NCI-H146 (cell line): ENCODE results near the gene MEGF8.
A peak's percentile ranks its signal among the peaks of the same experiment; 100 is the strongest.

Experiments
- DNase-seq: peaks from one replicate; lab custom pipeline; 2025; lab: John Stamatoyannopoulos, UW

Gene MEGF8

GRCh38 chr19:42355896-42356295 lies 30.5 kb downstream of the MEGF8 start:
- DNase-seq: no peak

GRCh38 chr19:42356686-42357085 lies 31.3 kb downstream of the MEGF8 start:
- DNase-seq: no peak

DNA sequence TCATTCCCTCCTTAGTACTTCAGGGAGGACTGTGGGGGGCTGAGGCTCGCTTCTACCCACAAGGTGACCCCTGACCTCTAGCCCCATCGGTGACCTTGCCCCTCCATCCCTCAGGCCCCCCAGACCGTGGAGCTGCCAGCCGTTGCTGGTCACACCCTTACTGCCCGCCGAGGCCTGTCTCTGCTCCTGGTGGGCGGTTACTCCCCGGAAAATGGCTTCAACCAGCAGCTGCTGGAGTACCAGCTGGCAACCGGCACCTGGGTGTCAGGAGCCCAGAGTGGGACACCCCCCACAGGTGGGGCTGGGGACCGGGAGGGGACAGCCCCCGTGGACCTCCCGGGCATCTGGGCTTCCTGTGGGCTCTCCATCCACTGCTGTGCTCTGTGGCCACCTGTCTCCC lies 31.9 kb downstream of the MEGF8 start:
- no peak for DNase-seq

DNA sequence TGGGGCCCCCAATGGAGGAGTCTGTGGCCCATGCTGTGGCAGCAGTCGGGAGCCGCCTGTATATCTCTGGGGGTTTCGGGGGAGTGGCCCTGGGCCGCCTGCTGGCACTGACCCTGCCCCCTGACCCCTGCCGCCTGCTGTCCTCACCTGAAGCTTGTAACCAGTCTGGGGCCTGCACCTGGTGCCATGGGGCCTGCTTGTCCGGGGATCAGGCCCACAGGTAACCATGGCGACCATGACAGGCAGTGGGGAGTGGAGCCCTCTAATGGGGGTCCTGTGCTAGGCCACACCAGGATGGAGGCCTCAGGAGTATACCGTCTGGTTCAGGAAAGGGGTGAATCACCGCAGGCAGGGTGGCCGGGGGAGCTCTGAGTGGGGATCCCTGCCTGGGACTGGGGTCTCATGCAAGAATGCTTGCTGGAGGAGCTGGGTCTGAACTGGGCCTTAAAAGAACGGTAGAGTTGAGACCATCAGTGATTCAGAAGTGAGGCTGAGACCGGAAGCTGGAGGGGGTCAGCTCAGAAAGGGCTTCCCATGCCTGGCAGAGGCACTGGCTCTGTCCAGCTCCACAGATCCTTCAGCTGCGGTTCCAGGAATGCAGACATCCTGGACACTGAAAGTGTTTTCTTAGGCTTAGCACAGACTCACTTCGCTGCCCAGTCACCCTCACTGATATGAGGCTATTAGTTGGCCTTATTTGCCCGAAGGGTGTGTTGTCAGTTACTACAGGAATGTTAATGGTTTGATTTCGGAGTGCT lies 35.5 kb downstream of the MEGF8 start:
- no peak for DNase-seq

DNA sequence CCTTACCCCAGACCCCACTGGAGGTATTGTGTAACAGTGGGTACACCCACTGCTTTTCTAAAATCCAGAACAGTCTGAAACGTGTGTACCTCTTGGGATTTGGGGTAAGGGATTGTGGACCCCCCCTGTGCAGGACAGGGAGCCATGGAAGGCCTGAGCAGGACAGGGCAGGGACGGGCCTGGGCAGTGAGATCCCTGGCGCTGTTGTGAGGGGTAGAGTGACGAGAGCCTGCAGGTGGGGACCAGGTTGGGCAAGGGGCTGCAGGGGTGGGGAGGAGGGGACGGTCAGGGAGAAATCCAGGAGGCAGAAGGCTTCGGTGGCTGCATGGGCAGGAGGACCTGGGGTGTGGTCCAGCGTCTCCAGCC lies 36.1 kb downstream of the MEGF8 start:
- no peak for DNase-seq

GRCh38 chr19:42362342-42362741 lies 36.9 kb downstream of the MEGF8 start:
- no peak for DNase-seq

GRCh38 chr19:42362891-42363440 lies 37.5 kb downstream of the MEGF8 start:
- DNase-seq: no peak

DNA sequence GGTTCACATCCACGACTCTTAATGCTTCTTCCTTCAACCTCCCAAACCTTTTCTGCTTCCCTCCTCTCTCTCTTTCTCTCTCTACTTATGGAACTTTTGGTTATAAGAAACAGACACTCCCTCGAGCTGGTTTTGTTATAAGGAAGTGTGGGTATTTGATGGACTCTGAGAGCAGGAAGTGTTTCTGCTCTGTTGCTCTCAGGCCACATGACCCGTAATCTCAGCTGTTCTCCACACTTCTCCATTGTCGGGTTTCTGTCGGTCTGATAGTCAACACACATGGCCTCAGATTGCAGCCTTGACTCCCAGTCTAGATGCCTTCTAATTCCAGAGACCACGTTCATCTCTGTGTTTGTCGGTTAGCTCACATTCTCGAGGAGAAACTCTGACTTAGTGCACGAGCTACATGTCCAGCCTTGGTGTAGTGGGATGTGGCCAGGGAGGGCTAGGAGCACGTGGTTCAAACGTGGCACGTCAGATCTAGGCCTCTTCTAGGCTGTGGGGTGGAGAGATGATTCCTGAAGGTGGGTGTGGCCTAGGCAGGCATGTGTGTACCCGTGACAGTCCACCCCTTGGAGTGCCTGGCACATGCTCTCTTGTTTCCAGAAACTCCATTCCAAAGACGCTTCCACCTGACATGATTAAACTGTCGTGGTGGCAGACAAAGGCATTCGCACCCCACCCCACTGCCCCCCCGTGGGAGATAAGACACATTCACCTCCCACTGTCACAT lies 38.3 kb downstream of the MEGF8 start:
- DNase-seq: no peak

GRCh38 chr19:42366673-42367072 lies 41.2 kb downstream of the MEGF8 start:
- no peak for DNase-seq

DNA sequence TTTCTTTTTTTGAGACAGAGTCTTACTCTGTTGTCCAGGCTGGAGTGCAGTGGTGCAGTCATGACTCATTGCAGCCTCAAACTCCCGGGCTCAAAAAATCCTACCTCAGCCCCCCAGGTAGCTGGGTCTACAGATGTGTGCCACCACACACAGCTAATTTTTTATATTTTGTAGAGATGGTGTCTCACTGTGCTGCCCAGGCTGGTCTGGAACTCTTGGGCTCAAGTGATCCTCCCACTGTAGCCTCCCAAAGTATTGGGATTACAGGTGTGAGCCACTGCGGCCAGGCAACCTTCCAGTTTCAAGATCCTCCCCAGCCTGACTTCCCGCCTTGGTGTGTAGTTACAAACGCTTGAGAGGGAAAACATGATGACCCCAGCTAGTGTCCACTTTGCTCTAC lies 42.5 kb downstream of the MEGF8 start:
- no peak for DNase-seq

DNA sequence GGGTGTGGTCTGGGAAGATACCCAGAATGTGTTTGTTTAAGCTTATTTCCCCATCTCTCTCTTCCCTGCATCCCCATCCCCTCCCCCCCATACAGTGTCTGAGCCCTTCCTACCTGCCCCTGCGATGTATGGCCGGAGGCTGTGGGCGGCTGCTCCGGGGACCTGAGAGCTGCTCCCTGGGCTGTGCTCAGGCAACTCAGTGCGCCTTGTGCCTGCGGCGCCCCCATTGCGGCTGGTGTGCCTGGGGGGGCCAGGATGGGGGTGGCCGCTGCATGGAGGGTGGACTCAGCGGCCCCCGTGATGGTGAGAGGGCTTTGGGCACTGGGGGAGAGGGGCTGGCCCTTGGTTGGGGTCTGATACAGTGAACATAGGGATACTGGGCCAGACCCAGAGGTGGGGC lies 42.9 kb downstream of the MEGF8 start:
- DNase-seq: no peak

GRCh38 chr19:42368765-42369164 lies 43.3 kb downstream of the MEGF8 start:
- DNase-seq: no peak

DNA sequence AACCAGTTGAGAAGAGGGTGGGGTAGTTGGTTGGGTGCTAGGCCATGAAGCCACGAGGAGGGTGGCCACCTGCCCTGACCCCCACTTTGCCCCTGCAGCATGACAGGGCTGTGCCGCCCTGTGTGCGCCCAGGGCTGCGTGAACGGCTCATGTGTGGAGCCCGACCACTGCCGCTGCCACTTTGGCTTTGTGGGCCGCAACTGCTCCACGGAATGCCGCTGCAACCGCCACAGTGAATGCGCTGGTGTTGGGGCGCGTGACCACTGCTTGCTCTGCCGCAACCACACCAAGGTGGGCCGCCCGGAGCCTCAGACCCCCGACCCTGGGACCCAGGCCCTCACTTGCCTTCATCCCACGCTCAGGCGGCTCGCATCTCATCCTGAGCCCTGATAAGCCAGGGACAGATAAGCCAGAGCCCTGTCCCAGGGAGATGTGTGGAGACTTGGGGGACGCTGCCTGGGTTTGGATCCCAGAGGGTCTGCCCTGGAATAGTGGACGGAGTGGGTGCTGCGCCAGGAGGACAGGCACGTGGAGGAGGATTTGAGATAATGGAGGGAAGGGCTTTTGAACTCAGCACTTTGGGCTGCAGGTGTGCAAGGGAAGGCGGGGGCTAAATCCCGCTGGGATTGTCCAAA lies 44.1 kb downstream of the MEGF8 start:
- DNase-seq: no peak

DNA sequence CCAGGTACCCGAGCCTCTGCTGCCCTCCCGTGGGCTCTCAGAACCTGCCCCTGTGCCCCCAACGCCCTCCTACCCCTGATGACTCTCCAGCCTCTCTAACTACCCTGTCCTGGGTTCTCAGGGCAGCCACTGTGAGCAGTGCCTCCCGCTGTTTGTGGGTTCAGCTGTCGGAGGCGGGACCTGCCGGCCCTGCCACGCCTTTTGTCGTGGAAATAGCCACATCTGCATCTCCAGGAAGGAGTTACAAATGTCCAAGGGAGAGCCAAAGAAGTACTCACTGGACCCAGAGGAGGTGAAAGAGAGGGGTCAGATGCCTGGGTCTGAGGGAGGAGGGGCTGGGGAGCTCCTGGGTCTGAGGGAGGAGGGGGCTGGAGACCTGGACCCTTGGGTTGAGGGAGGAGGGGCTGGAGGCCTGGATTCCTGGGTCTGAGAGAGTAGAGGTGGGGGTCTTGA lies 44.7 kb downstream of the MEGF8 start:
- peak; percentile 74 for DNase-seq

DNA sequence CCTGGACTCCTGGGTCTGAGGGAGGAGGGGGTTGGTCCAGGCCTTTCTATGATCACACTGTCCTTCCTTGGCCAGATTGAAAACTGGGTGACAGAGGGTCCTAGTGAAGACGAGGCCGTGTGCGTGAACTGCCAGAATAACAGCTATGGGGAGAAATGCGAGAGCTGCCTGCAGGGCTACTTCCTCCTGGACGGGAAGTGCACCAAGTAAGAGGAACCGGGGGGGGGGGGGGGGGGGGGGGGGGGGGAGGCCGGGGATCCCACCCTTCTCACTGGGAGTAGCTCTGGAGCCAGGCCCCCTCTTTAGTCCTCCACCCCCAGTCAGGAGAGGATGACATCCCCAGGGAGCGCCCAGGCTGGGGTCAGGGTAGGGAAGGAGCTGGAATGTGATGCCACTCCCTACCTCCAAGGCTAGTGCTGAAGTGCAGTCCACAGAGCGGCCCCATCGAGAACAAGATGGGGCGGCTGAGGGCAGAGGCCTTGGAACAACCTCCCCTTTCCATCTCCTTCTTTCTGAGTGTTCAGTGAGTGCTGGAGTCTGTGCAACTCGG lies 45.3 kb downstream of the MEGF8 start:
- DNase-seq: no peak

GRCh38 chr19:42374826-42375376 lies 49.5 kb downstream of the MEGF8 start:
- DNase-seq: no peak

GRCh38 chr19:42375415-42376176 lies 50.2 kb downstream of the MEGF8 start:
- no peak for DNase-seq

- no peak for DNase-seq
Measured at GRCh38 chr19:42376177-42376555, 50.7 kb downstream of the MEGF8 start.

DNA sequence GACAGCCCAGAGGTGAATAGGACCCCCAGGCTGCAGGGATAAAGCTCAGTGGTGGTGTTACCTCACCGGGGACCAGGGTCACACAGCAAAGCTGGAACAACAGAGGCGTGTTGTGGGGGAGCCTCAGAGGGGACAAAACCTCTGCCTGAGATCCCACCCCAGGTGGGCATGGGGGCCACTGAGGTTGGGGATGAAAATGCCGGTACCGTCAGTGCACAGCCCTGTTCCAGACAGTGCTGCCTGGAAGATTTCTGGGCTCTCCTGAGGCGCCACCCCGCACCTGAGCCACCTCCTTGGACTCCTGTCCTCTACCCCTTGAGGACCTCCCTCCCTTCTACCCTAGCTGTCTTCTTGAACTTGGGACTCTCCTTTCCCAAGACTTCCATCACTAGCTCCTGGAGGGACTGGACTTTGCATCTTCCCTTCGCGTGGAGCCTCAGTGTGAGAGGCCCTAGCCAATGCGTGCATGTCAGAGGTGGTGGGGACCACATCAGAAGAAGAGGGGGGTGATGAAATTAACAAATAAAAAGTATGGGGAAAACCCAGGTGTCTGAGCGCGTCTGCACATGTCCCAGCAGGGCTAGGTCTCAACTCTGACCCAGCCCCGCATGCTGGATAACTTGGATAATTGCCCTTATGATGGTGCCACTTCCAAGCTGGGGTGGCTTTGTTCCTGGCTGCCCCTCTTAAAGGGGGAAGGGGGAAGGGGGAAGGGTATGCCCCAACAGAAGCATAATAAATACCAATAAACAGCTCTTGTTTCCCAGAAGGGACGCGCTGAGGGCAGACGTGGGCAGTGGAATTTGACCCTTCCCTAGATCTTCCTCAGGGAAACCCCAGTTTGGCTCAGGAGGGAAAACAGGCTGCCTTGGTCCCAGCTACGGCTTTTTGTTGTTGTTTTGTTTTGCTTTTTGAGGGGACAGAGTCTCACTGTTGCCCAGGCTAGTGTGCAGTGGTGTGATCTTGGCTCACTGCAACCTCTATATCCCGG lies 53.1 kb downstream of the MEGF8 start:
- no peak for DNase-seq

DNA sequence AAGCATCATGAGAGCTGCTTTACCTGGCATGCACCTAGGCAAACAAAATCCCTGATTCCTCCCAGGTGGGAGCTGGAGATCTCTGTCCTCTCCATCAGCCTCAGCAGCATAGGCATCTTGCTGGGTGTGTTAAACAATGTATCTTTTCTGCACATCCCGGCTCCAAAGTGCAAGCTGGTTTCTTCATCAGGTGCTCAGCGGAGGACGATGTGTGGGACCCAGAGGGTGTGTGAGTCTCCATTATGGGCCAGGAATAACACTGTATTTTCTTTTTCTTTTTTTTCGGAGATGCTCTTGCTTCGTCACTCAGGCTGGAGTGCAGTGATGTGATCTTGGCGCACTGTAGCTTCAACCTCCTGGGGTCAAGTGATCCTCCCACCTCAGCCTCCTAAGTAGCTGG lies 54.7 kb downstream of the MEGF8 start:
- DNase-seq: no peak
